Stimulated activated naive CD8-positive, alpha-beta T cell treated with anti-CD3 and anti-CD28 coated beads, Interleukin-15, Interleukin-2, amounts not matched to agents 100 ng/mL and 50 ng/mL, for 24 hours (primary cell): ENCODE data around the gene PSMD4.
"Not testable (repeated sequence)": the region's sequence is repeated elsewhere in the genome, so short reads cannot be mapped to it uniquely, and the experiment has no call there.

Experiments used
- H3K27ac Mint-ChIP-seq: one replicate; pipeline ENCODE4 v1.8.0; 2021; ENCODE audit warnings: mild to moderate bottlenecking, mixed read lengths
- H3K27me3 Mint-ChIP-seq: one replicate; pipeline ENCODE4 v1.8.0; 2021; ENCODE audit warnings: mixed read lengths
- H3K36me3 Mint-ChIP-seq: one replicate; pipeline ENCODE4 v1.8.0; 2021; ENCODE audit warnings: low read depth, mixed read lengths
- H3K4me1 Mint-ChIP-seq: one replicate; pipeline ENCODE4 v1.8.0; 2021; ENCODE audit warnings: low read depth, mixed read lengths
- H3K4me3 Mint-ChIP-seq: one replicate; pipeline ENCODE4 v1.8.0; 2021; ENCODE audit warnings: mild to moderate bottlenecking, mixed read lengths
- H3K9me3 Mint-ChIP-seq: one replicate; pipeline ENCODE4 v1.8.0; 2021; ENCODE audit warnings: mixed read lengths

PSMD4 gene

GRCh38 chr1:151251656-151252470 is 2.7 kb upstream of the PSMD4 start:
- Mint-ChIP-seq H3K4me3 (no peak overlapping the region), H3K27me3 (no peaks in the 10 kb centered on the region), H3K36me3 (peaks cover 39% of the 10 kb centered on the region), H3K9me3 (no peaks in the 10 kb centered on the region), H3K4me1 (peaks cover 27% of the 10 kb centered on the region), H3K27ac (no peak overlapping the region)

DNA sequence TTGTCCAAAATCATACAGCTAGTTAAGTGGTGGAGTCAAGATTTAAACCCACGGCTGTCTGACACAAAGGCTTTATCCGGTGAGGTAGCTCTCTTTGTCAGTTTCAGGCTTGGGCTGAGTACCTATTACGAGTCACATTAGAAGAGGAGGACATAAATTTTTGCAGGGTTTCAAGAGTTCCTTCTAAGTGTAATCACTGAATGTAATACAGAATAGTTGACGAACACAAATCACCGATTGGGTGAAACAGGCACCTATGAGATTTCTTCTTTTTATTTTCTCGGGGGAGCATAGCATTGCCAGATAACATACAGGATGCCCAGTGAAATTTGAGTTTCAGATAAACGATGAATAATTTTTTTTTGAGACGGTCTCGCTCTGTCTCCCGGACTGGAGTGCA is 847 bp downstream of the PSMD4 start:
- Mint-ChIP-seq H3K36me3 (peaks cover 20% of the 10 kb centered on the region), H3K4me1 (peaks cover 41% of the 10 kb centered on the region), H3K27ac (peak overlapping the region; percentile 98), H3K4me3 (peak overlapping the region; percentile 95), H3K27me3 (no peaks in the 10 kb centered on the region), H3K9me3 (no peaks in the 10 kb centered on the region)

DNA sequence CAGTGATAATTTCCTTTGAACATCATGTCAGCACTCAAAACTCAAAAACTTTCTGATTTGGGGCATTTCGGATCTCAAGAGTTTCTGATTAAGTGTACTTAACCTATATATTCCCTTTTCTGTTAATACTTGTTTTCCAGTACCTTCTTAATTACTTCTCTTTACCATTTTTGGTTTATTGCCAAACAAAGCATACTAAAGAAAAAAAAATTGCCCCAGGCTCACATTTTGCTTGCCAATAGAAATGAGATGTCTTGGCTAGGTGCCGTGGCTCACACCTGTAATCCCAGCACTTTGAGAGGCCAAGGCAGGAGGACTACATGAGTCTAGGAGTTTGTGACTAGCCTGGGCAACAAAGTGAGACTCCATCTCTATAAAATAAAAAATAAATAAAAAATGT is 4.8 kb downstream of the PSMD4 start:
- Mint-ChIP-seq H3K9me3 (no peaks in the 10 kb centered on the region), H3K4me3 (no peak overlapping the region), H3K4me1 (peaks cover 34% of the 10 kb centered on the region), H3K36me3 (peaks cover 34% of the 10 kb centered on the region), H3K27ac (no peak overlapping the region), H3K27me3 (no peaks in the 10 kb centered on the region)

- Mint-ChIP-seq H3K36me3 (peaks cover 62% of the 10 kb centered on the region), H3K4me1 (no peaks in the 10 kb centered on the region), H3K27ac (peak overlapping the region; percentile 23), H3K4me3 (no peak overlapping the region), H3K9me3 (no peaks in the 10 kb centered on the region), H3K27me3 (no peaks in the 10 kb centered on the region)
Observed at GRCh38 chr1:151265446-151266236, 11.1 kb downstream of the PSMD4 start.

DNA sequence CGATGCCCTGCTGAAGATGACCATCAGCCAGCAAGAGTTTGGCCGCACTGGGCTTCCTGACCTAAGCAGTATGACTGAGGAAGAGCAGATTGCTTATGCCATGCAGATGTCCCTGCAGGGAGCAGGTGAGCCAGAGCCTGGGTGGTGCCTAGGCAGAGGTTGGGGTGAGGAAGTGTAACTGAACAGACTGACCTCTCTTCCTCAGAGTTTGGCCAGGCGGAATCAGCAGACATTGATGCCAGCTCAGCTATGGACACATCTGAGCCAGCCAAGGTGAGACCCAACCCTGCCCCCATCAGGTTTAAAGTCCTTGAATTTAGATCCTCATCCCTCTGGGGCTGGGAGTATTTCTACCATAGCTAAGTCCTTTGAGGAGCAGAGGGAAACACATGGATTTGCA is 11.8 kb downstream of the PSMD4 start:
- Mint-ChIP-seq H3K4me1 (no peaks in the 10 kb centered on the region), H3K36me3 (peaks cover 64% of the 10 kb centered on the region), H3K27me3 (no peaks in the 10 kb centered on the region), H3K27ac (no peak overlapping the region), H3K4me3 (no peak overlapping the region), H3K9me3 (no peaks in the 10 kb centered on the region)

- no peaks in the 10 kb centered on the region for H3K9me3 Mint-ChIP-seq
- H3K36me3 Mint-ChIP-seq = peaks cover 67% of the 10 kb centered on the region
- no peak overlapping the region for H3K4me3 Mint-ChIP-seq
- H3K4me1 Mint-ChIP-seq = no peaks in the 10 kb centered on the region
- H3K27ac Mint-ChIP-seq = no peak overlapping the region
- no peaks in the 10 kb centered on the region for H3K27me3 Mint-ChIP-seq
Observed at GRCh38 chr1:151266821-151267220, 12.3 kb downstream of the PSMD4 start.

- H3K4me1 Mint-ChIP-seq = no peaks in the 10 kb centered on the region
- H3K36me3 Mint-ChIP-seq = peaks cover 64% of the 10 kb centered on the region
- H3K27ac Mint-ChIP-seq = no peak overlapping the region
- no peaks in the 10 kb centered on the region for H3K9me3 Mint-ChIP-seq
- no peaks in the 10 kb centered on the region for H3K27me3 Mint-ChIP-seq
- H3K4me3 Mint-ChIP-seq = no peak overlapping the region
Observed at GRCh38 chr1:151267760-151268159, 13.2 kb downstream of the PSMD4 start.

DNA sequence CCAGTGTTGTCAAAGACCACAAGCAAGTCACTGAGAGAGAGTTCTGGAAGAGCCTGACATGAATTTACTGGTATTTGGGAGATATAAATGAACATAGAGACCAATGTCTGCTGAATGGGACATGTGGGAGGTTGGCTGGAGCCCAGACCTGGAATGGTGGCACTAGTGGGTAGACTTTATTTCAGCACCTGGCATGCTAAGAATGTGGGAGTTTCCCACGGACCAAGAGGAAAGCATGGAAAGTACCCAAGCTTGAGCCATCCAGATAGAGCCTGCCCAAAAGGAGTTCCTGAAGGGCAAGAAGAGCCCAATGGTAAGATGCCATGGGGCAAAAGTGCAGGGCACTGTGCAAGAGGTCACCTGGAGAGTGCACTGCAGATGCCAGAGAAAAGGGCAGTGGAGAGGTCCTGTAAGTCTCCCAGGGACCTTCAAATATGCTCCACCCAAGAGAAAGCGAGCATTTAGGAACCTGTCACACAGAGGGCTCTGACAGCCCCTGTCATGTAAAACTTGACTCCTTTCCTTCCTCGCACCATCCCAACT is 19.5 kb downstream of the PSMD4 start:
- no peak overlapping the region for H3K4me3 Mint-ChIP-seq
- no peaks in the 10 kb centered on the region for H3K9me3 Mint-ChIP-seq
- H3K27me3 Mint-ChIP-seq = no peaks in the 10 kb centered on the region
- no peak overlapping the region for H3K27ac Mint-ChIP-seq
- H3K36me3 Mint-ChIP-seq = peaks cover 25% of the 10 kb centered on the region
- peaks cover 25% of the 10 kb centered on the region for H3K4me1 Mint-ChIP-seq

GRCh38 chr1:151275341-151275740 is 20.8 kb downstream of the PSMD4 start:
- not testable (repeated sequence) for H3K27me3 Mint-ChIP-seq, H3K4me3 Mint-ChIP-seq, H3K27ac Mint-ChIP-seq, H3K9me3 Mint-ChIP-seq
- H3K36me3 Mint-ChIP-seq = peaks cover 20% of the 10 kb centered on the region
- peaks cover 33% of the 10 kb centered on the region for H3K4me1 Mint-ChIP-seq

DNA sequence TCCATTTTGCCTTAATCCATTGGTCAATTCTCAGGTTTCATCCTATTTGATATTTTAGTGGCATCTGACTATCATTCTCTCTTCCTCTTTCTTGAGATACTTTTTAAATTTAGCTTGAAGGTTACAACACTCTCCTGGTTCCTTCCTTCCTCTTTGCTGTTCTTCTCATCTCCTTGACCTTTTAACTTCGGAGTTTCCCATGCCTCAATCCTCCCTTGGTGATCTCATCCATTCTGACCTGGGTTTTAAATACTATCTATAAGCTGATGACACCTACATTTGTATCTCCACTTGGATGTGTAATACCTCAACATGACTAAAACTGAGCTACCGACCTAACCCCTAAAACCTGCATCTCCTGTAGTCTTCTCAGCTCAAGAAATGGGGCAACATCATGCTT is 22.7 kb downstream of the PSMD4 start:
- Mint-ChIP-seq H3K4me3 (peak overlapping the region; percentile 37), H3K4me1 (peaks cover 38% of the 10 kb centered on the region), H3K9me3 (no peaks in the 10 kb centered on the region), H3K36me3 (peaks cover 12% of the 10 kb centered on the region), H3K27me3 (no peaks in the 10 kb centered on the region), H3K27ac (peak overlapping the region; percentile 83)

DNA sequence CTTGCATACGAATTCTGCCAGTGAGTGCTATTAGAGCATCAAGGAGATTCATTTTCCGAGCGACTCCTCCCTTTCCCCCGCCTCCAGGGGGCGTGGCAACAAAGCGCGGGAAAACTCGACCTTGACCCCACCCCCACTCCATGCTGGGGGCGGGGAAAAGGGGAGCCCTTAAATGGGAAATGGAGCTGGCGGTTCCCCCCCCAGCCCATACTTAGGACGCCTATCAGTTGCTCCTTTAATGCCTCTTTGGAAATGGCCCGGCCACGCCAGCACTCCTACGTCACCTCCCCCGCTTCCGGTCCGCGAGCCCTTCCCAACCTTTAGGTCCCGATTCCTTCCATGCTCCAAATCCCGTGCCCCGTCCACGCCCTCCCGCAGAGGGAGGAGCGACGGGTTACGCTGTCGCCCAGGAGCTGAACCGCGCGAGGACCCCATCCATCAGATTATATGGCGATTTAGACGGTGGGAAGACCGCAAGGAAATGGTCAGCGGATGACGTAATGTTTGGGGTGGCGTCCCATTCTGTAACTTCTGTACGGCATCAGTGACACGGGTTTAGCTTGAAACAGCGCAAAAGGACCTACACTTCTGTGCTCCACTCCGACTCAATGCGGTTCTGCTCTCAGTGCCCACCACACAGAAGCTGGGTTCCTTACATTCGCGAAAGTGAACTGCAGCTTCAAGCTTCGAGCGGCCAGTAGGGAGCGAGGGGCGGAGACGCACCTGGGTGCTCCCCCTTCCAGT is 26.9 kb downstream of the PSMD4 start:
- Mint-ChIP-seq H3K9me3 (no peaks in the 10 kb centered on the region), H3K4me1 (peaks cover 56% of the 10 kb centered on the region), H3K27ac (peak overlapping the region; percentile 99), H3K27me3 (no peaks in the 10 kb centered on the region), H3K36me3 (peaks cover 3% of the 10 kb centered on the region), H3K4me3 (peak overlapping the region; percentile 97)

- no peaks in the 10 kb centered on the region for H3K27me3 Mint-ChIP-seq
- peaks cover 8% of the 10 kb centered on the region for H3K36me3 Mint-ChIP-seq
- peak within 1 kb of the TSS; percentile 97 for H3K4me3 Mint-ChIP-seq
- H3K9me3 Mint-ChIP-seq = no peaks in the 10 kb centered on the region
- H3K4me1 Mint-ChIP-seq = peaks cover 48% of the 10 kb centered on the region
- peak within 1 kb of the TSS; percentile 99 for H3K27ac Mint-ChIP-seq
Observed at GRCh38 chr1:151281969-151282882, 27.7 kb downstream of the PSMD4 start, which contains the start of gene ZNF687. ZNF687 (plus strand) TSS chr1:151282299; CDS start chr1:151286292, 3,993 bp downstream.

DNA sequence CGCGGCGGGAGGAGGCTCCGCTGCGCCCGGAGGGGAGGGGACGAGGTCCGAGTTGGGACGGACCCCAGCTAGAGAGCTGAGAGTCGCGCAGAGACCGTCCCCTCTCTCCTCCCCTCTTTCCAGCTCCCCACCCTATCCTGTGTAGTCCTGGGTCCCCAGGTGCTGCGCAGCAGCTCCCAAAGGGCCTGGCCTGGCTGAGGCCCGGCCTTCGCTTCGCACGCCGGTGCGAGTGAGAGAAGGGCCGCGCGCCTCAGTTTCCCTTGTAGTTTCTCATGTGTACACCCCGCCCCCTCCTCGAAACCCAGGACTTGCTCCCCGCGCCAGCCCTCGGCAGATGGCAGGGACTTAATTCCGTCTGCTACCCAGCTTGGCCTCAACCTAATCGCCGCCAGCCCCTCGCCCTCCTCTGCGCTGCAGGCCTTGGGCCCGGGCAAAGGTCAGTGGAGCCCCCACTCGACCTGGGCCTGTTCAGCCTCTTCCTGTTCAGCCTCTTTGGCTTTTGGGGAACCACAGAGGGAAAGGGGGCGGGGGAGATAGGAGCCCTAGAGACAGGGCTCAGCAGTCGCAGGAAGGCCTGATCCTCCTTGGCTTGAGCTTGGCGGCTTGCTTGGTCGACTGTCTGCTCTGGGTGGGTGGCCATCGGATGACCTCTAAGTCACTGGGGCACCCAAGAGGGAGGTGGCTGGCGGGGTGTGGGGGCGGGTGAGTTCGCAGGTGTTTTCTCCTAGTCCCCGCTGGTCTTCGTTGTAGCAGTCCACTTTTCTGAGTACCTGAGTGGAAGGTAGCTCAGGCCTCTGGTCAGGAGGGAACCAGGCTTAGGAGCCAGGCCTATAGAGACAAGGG is 28.6 kb downstream of the PSMD4 start:
- H3K27ac Mint-ChIP-seq = peak overlapping the region; percentile 80
- peaks cover 10% of the 10 kb centered on the region for H3K36me3 Mint-ChIP-seq
- H3K9me3 Mint-ChIP-seq = no peaks in the 10 kb centered on the region

More for the DNA sequence above, 28.6 kb downstream of the PSMD4 start:
- Mint-ChIP-seq H3K4me1 (peaks cover 39% of the 10 kb centered on the region), H3K27me3 (no peaks in the 10 kb centered on the region), H3K4me3 (peak overlapping the region; percentile 97)
